NCI-H1105 (cell line): ENCODE results near the gene PPP6R2.
"Not testable (repeated sequence)": the region's sequence is repeated elsewhere in the genome, so short reads cannot be mapped to it uniquely, and the experiment has no call there.

Experiments used
- DNase-seq: peaks from one replicate; lab custom pipeline; 2025; lab: John Stamatoyannopoulos, UW

The PPP6R2 gene

GRCh38 chr22:50341977-50342650, 1.0 kb upstream of the PPP6R2 start:
- DNase-seq: peak; percentile 84

DNA sequence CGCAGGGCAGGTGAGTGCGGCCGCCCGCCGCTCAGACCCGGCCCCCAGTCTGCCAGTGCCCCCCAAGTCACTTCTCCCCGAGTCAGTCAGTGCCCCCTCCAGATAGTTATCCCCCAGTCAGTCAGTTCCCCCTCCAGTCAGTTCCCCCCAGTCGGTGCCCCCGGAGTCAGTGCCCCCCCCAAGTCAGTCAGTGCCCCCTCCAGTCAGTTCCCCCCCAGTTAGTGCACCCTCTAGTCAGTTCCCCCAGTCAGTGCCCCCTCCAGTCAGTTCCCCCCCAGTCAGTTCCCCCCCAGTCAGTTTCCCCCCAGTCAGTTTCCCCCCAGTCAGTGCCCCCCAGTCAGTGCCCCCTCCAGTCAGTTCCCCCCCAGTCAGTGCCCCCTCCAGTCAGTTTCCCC, 411 bp downstream of the PPP6R2 start:
- no peak for DNase-seq

DNA sequence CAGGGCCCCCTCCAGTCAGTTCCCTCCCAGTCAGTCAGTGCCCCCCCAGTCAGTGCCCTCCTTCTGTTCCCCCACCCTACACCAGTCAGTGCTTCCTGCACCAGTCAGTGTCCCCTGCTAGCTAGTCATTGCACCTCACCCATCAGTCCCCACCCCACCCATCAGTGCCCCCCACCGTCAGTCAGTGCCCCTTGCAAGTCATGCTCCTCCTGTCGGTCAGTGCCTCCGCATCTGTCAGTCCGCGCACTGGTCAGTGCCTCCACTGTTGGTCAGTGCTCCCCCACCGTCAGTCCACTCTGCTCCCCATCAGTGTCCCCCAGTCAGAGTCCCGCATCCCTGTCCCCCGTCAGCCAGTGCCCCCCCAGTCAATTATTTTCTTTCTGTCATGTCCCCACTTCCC, 3.3 kb downstream of the PPP6R2 start:
- no peak for DNase-seq

DNA sequence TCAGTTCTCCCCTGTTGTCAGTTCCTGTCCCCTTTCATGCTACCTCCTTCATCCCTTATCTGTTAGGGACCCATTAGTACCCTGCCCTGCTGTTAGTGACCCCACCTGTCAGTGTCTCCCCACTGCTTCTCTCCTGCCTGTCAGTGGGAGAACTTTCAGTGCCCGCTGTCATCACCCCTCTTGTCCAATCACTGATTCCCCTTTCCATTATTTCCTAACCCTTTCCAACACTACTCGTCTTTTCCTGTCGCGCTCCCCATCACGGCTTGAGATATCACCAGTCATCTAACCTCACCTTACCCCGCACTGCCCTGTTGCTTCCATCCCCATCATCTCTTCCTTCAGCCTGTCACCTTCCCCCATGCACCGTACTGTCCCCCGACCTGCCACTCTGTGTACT, 4.0 kb downstream of the PPP6R2 start:
- no peak for DNase-seq

DNA sequence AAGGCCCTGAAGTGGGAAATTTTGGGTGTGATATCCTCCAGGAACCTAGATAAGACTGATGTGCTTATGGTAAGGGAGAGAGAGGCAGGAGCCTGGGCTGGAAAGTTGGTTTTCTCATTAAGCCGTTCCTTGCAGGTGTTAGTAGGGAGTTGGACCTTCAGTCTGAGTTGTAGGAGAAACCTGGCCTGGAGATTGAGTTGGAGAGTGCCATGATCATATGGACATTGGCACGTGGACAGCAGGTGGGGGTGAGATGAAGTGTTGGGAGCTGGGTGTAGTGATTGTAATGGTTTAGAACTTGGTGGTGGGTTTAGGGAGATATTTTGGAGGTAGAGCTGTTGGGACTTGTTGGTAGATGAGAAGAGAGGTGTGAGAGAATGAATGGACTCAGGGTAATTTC, 4.9 kb downstream of the PPP6R2 start:
- DNase-seq: no peak

DNA sequence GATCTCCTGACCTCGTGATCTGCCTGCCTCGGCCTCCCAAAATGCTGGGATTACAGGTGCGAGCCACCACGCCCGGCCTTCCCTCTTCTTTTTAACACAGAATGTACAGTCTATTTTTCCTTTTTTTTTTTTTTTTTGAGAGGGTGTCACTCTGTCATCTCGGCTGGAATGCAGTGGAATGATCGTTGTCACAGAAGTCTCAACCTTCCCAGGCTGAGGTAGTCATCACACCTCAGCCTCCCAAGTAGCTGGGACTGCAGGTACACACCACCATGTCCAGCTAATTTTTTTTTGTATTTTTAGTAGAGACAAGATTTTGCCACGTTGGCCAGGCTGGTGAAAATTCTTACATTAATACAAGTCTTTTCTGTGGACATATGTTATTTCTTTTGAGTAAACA, 13.1 kb downstream of the PPP6R2 start:
- DNase-seq: no peak

DNA sequence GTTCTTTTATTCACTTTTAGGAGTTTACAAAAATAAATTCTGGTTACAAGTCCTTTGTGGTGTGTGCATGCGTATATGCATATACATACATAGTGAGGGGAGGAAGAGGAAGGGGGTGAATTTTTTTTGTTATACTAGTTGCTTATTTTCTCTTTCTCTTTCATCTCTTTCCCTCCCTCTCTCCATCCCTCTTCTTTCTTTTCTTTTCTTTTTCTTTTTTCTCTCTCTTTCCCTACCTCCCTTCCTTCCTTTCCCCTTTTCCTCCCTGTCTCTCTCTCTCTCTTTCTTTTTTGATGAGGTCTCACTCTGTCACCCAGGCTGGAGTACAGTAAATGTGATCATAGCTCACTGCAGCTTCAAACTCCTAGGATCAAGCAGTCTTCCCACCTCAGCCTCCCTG, 14.1 kb downstream of the PPP6R2 start:
- no peak for DNase-seq

DNA sequence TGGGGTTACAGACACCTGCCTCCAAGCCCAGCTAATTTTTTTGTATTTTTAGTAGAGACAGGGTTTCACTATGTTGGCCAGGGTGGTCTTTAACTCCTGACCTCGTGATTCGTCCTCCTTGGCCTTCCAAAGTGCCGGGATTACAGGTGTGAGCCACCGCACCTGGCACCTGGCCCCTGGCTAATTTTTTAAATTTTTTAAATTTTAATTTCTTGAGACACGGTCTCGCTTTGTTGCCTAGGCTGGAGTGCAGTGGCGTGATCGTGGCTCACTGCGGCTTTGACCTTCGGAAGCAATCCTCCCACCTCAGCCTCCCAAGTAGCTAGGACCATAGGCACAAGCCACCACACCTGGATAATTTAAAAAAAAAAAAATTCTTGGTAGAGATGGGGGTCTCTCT, 14.6 kb downstream of the PPP6R2 start:
- DNase-seq: no peak

DNA sequence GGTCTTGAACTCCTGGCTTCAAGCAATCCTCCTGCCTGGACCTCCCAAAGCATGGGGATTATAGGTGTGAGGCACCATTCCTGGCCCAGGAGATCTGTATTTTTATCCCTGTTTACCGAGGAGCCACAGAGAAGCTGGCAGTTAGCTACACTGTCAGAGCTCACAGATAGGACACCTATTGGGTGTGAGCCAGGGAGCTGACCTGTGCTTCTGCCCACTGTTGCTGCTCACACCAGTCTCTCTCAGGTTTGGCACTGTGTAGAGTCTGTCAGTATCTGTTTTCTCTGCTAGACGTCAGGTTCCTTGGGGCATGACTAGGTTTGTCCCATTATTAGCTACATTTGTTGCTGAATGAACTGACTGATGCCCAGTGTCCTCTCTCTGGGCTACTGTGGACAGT, 17.5 kb downstream of the PPP6R2 start:
- no peak for DNase-seq

DNA sequence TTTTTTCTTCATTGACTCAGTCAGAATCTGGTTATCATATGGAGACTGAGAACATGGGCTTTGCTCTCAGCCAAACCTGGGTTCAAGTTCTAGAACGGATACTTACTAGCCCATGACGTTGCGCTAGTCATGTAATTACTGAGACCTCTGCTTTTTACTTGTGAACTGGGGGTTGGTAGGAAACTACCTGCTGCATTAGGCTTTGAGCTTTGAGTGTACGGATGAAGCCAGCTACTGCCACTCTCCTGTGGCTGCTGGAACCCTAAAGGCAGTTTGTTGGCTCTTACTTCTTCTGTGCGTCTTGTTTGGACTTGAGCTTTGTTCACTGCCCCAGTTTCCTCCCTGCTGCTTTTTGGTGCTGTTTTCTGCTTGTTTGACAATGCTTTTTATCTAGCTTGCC, 18.1 kb downstream of the PPP6R2 start:
- no peak for DNase-seq

DNA sequence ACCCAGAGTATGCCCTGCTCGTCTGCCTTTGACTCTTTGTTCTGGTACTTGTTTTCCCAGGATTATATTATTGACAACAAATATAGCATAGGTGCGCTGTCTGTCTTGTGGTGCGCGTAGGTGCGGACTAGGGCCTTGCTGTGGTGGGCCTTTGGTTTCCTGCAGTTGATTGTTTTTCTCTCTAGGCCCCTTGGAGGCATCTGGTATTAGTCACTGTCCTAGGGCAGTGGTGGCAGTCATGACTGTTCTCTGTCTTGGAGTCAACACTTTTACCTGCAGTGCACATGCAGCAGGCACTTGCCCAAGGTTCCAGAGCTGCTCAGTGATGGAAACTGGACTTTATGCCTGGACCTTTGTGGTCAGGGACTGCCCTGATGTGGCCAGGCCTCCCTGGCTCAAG, 18.6 kb downstream of the PPP6R2 start:
- no peak for DNase-seq

DNA sequence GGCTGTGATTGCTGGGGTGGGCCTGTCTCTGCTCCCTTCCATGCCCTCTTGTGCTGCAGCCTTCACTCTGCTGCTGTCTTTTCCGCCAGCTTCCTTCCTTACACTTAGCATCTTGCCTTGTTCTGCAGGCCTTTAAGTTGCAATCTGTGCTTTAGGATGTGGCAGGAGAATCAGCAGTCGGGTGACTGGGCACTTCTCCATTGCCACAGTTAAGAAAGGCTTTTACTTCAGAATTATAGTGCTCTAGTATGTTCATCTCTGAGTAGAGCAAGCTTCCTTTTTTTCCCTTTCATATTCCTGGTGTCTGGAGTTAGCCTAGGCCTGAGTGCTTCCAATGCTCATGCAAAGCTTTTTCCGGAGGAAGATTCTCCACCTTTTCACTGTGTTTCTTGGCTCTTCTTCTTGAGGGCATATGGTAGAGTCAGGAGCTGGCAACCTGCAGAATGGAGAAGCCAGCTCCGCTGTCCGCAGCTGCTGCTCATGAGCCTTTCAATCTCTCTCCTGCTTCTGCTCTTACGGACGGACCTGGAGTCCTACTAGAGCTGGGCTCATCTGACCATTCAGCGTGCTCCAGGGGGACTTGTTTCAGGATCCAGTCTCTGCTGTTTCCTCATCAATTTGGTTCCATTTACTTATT, 20.2 kb downstream of the PPP6R2 start:
- DNase-seq: no peak

DNA sequence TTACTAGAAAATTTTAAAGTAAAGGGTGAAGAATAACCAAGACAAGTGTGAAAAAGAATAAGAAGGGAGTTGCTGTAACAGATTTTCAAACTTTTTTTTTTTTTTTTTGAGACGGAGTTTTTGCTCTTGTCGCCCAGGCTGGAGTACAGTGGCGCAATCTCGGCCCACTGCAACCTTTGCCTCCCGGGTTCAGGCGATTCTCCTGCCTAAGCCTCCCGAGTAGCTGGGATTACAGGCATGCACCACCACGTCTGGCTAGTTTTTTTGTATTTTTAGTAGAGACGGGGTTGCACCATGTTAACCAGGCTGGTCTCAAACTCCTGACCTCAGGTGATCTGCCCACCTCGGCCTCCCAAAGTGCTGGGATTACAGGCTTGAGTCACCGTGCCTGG, 20.7 kb downstream of the PPP6R2 start:
- DNase-seq: not testable (repeated sequence)

GRCh38 chr22:50367778-50368500, 24.8 kb downstream of the PPP6R2 start:
- DNase-seq: no peak

GRCh38 chr22:50371101-50371648, 28.0 kb downstream of the PPP6R2 start:
- no peak for DNase-seq

DNA sequence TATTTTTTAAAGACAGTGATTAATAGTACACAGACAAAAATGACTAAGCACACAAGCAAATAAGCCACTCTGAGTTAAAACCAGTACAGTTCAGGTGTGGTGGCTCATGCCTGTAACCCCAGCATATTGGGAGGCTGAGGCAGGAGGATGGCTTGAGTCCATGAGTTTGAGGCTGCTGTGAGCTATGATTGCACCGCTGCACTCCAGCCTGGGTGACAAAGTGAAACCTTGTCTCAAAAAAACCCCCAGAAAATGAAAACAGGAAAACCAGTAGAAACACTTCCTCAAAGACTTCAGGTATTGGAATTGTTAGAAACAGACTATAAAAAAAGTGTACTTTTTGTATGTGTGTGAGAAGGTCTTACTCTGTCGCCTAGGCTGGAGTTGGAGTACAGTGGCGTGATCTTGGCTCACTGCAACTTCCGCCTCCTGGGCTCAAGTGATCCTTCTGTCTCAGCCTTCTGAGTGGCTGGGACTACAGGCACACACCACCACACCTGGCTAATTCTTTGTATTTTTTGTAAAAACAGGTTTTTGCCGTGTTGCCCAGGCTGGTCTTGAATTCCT, 33.0 kb downstream of the PPP6R2 start:
- no peak for DNase-seq

- DNase-seq: not testable (repeated sequence)
Measured at GRCh38 chr22:50381021-50381555, 38.0 kb downstream of the PPP6R2 start.

DNA sequence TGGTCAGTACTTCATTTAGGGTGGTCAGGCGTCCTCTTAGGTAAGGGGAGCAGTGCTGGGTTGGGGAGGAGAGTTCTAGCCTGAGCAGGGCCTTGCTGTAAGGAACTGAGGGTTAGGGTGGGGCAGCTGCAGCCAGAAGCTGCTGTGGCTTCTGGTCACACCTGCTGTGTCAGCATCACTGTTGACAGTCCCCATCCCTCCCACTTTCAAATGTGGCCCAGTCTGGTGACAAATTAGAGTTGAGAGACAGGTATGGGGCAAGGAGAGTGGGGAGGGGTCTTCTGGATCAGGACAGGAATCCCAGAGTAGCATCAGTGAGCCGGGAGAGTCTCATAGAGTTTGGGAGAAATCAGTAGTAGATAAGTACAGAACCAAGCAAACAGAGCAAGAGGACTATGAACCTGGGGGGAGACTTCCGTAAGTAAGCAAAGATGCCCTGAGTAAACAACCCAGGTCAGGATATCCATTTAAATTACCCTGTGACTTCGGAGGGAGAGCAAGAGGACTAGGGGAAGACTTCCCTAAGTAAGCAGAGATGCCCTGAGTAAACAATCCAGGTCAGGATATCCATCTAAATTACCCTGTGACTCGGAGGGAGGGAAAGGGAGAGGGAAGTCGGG, 53.7 kb downstream of the PPP6R2 start:
- no peak for DNase-seq

GRCh38 chr22:50397371-50398060, 54.4 kb downstream of the PPP6R2 start:
- DNase-seq: not testable (repeated sequence)

DNA sequence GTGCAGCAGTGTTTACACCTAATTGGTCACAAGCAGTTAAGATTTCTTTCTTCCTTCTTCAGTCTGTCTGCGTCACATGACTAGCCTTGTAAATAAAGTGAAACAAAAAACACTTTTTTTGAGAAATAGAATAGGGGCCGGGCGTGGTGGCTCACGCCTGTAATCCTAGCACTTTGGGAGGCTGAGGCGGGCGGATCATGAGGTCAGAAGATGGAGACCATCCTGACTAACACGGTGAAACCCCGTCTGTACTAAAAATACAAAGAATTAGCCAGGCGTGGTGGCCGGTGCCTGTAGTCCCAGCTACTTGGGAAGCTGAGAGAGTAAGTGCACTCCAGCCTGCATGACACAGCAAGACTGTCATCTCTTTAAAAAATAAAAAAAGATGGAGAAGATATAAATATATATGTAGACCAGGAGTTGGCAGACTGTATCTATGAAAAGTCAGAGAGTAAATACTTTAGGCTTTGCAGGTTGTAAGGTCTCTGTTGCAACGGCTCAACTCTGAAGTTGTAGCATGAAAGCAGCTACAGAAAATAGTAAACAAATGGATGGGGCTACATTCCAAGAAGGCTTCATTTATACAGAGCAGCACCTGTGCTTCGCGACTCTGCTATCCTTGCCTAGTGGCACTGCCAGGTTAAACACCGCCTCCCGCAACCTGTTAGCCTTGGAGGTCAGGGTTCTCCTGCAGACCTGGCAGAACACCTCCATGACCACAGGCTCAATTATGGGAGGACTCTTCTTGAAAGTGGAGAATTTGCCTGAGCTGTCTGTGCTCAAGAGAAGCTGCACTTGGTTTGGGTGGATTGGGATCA, 55.9 kb downstream of the PPP6R2 start:
- DNase-seq: peak; percentile 17
